NCI-H526 treated with DMSO at 0.1 percent for 48 hours (cell line): Measurements from ENCODE around the gene NFATC1.

ENCODE experiments used
- DNase-seq: peaks from one replicate; lab custom pipeline; 2025; lab: John Stamatoyannopoulos, UW

NFATC1 gene

GRCh38 chr18:79441420-79441819 is 45.7 kb downstream of the NFATC1 start:
- DNase-seq, result no peak

GRCh38 chr18:79442508-79443221 is 46.9 kb downstream of the NFATC1 start:
- peak; percentile 27 for DNase-seq

- no peak for DNase-seq
Measured at GRCh38 chr18:79445221-79445620, 49.5 kb downstream of the NFATC1 start.

- DNase-seq, result no peak
Measured at GRCh38 chr18:79445696-79446561, 50.2 kb downstream of the NFATC1 start.

GRCh38 chr18:79446931-79447330 is 51.2 kb downstream of the NFATC1 start:
- no peak for DNase-seq

GRCh38 chr18:79447703-79448367 is 52.1 kb downstream of the NFATC1 start:
- no peak for DNase-seq

- DNase-seq, result no peak
Measured at GRCh38 chr18:79448621-79449020, 52.9 kb downstream of the NFATC1 start.

GRCh38 chr18:79449551-79450288 is 54.0 kb downstream of the NFATC1 start:
- no peak for DNase-seq

GRCh38 chr18:79450289-79451080 is 54.8 kb downstream of the NFATC1 start:
- no peak for DNase-seq

GRCh38 chr18:79451237-79452125 is 55.8 kb downstream of the NFATC1 start:
- no peak for DNase-seq

- no peak for DNase-seq
Measured at GRCh38 chr18:79452190-79452990, 56.7 kb downstream of the NFATC1 start.

GRCh38 chr18:79452991-79453645 is 57.4 kb downstream of the NFATC1 start:
- DNase-seq, result no peak

GRCh38 chr18:79453816-79454735 is 58.3 kb downstream of the NFATC1 start:
- peak; percentile 17 for DNase-seq

- DNase-seq, result no peak
Measured at GRCh38 chr18:79455261-79455660, 59.5 kb downstream of the NFATC1 start.

- DNase-seq, result no peak
Measured at GRCh38 chr18:79456105-79456980, 60.6 kb downstream of the NFATC1 start.

- no peak for DNase-seq
Measured at GRCh38 chr18:79457239-79457638, 61.5 kb downstream of the NFATC1 start.

GRCh38 chr18:79457652-79458051 is 61.9 kb downstream of the NFATC1 start:
- DNase-seq, result no peak
